HG03039 (cell line): Measurements from ENCODE around the gene CHST13.

Source experiments
- ATAC-seq: cut with Tn5 transposase; IDR thresholded peaks from one replicate; pipeline ENCODE4 v1.9.1; 2021; ENCODE audit warnings: mild to moderate bottlenecking, moderate library complexity; ENCODE audit not compliant: unreplicated experiment

The CHST13 gene

GRCh38 chr3:126552688-126553283 lies 28.8 kb downstream of the CHST13 start:
- ATAC-seq = no peak

DNA sequence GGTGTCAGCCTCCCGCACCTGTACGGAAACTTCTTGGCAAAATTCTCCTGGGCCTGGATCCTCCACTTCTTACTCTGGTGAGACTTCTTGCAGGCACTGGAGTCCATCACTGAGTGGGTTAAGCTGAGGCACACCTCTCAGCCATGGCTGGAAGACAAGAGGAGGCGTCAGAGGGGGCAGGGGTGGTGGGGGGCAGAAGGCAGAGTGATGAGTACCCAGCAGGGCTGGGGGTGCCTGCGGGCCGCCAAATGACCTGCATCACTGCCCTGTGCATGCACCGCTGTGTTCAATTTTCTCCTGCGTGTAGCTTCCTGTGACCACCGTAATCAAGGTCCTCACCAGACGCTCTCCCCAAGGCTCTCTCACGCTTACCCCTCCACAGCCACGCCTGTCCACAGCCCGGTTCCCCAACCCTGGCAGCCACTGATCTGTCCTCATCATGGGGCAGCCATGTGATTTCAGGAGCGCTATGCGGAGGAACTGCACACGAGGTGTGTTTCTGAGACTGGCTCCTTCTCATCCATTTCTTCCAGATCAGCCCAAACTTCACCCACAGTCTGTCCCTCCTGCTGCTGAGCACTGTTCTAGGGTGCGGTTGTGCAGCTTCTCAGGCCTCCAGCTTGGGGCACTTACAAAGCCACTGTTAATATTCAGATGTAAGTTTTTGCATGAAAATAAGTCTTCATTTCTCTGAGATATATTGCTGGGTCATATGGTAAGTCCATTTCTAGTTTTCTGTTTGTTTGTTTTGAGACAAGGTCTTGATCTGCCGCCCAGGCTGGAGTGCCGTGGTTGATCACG lies 29.5 kb downstream of the CHST13 start:
- ATAC-seq = no peak

- ATAC-seq = no peak
Observed at GRCh38 chr3:126554560-126555525, 30.9 kb downstream of the CHST13 start.

GRCh38 chr3:126555795-126556636 lies 32.1 kb downstream of the CHST13 start:
- ATAC-seq = no peak

- ATAC-seq = no peak
Observed at GRCh38 chr3:126556637-126557414, 32.9 kb downstream of the CHST13 start.

DNA sequence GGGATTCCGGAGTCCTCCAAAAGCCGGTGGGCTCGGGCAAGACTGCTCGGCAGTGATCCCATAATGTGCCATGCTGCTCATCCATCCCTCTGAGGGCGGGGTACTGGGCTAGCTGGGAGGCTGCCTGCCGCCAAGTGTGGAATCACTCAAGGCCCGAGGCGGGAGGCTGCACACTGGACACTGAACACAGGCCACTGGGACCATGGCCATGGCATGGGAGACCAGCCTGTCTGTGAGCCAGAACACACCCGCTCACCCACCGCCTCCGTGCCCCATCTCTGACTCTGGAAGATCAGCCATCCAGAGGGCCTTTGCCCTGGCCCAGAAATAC lies 33.4 kb downstream of the CHST13 start:
- ATAC-seq = no peak

GRCh38 chr3:126557761-126558160 lies 33.8 kb downstream of the CHST13 start:
- no peak for ATAC-seq

- no peak for ATAC-seq
Observed at GRCh38 chr3:126558336-126559071, 34.5 kb downstream of the CHST13 start, which contains the start of gene C3orf22. Gene C3orf22, minus strand, starts transcription at chr3:126558932. Its CDS starts 5,542 bp downstream, at chr3:126553390.

DNA sequence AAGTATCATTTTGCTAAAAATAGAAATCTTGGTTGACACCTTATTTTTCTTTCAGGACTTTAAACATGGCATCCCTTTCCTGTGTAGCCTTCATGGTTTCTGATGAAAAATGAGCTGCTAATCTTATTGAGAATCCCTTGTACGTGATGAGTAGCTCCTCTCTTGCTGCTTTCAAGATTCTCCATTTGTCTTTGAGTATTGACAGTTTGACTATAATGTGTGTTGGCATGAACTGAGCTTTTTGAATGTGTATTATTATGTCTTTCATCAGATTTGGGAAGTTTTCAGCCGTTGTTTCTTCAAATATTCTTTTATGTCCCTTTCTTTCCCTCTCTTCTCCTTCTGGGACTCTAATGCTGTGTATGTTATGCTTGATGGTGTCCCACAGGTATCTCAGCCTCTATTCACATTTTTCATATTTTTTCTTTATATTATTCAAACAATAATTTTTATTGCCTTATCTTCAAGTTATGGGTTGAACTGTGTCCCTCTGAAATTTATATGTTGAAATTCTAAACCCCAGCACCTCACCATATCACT lies 38.9 kb downstream of the CHST13 start:
- ATAC-seq = no peak

DNA sequence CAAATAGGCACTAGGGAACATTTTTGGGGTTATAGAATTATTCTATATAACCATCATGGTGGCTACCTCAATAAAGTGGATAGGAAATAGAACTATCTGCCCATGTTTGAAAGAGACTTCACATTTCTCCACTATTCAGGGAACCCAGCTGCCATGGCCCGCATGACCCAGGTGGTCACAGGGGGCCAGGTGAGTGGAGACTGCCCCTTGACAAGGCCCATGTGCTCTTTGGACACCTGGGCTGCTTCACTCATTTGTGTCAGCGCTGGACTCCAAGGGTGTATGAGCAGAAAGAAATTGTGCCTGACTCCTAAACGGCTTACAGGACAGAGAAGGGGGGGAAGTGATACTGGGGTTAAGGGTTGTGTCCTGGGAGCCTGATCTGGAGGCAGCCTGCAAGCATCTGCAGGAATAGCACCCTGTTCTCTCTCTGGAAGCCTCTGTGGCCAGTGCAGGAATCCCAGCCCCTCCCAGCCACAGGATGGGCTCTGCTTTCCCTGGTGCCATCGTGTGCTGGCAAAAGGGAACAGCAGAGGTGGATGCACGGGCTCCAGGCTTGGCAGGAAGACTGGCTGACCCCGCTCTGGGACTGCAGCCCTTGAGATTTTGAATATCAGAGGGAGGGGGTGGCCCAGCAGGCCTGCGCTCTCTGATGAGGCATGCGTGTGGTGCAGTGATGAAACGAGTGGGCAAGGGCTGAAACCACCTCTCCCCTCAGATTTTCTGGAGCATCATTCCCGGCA lies 43.9 kb downstream of the CHST13 start:
- no peak for ATAC-seq

GRCh38 chr3:126568776-126569342 lies 44.9 kb downstream of the CHST13 start:
- no peak for ATAC-seq

DNA sequence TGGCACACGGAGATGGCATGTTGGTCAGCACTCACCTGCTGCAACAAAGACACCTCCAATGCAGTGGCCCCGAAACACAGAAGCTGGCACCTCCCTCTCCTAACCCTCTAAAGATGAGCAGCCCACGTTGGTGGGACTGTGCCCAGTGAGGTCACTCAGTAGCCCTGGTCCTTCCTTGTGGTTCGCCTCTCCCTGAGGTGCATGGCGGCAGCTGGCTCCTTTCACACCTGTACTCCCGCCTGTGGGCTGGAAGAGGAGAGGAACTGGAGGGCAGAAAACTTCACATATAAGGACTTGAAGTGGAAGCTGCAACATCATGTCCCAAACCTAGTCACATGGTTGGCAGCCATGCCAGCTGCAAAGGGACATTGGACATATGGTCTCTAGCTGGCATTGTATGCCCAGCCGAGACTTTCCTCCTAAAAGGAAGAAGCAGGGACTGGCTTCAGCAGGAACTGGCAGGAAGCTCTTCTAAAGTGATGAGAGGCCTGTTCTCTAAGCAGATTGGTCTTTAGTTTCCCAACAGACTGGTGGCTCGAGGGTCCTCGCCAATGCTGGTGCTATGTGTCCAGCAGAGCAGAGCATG lies 45.5 kb downstream of the CHST13 start:
- no peak for ATAC-seq

DNA sequence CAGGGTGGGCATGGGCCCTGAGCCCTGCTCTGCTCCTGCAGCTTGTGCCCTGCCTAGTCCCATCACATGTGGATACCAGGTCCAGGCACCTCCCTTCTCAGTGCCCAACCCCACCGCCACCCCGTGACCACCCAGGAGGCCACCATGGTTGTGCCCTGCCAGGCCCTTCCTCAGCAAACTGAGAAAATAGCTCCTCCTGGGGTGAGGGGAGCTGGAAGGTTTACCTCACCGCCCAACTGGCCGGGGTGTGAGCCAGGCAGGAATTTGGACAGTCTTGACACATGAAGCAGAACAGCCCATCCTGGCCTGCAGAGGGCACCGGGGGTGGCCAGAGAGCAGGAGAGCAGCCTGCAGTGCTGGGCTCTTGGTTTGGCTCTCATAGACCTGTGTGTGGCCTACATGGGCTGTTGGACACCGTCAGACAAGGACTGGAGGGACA lies 46.2 kb downstream of the CHST13 start:
- ATAC-seq = no peak

- ATAC-seq = no peak
Observed at GRCh38 chr3:126571078-126571477, 47.1 kb downstream of the CHST13 start.

GRCh38 chr3:126573492-126574117 lies 49.6 kb downstream of the CHST13 start:
- ATAC-seq = no peak

- no peak for ATAC-seq
Observed at GRCh38 chr3:126577261-126577660, 53.3 kb downstream of the CHST13 start.

DNA sequence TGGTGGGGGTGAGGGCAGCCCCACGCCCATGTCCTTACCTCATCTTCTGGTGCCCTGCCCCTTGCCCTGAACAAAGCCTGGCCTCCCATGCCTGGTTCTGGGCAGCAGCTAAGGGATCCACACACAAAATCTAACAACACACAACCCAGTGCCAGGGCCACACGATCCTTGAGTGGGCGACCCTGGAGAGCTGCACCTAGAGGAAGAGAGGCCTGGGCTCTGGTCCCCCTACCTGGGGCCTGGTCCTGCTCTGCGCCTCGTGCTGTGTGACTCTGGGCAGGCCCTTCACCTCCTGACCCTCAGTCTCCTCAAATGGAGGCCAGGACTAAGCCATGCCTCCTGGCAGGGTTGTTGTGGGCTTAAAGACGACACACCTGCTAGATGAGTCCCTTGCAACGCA lies 54.7 kb downstream of the CHST13 start:
- ATAC-seq = no peak
